NCI-H146 treated with DMSO at 0.1 percent for 48 hours (cell line): ENCODE results near the gene TAP1.
"Not testable (repeated sequence)": the region's sequence is repeated elsewhere in the genome, so short reads cannot be mapped to it uniquely, and the experiment has no call there.

Experiments
- DNase-seq: peaks from one replicate; lab custom pipeline; 2025; ENCODE audit not compliant: unreplicated experiment; lab: John Stamatoyannopoulos, UW

Gene TAP1, protein sequence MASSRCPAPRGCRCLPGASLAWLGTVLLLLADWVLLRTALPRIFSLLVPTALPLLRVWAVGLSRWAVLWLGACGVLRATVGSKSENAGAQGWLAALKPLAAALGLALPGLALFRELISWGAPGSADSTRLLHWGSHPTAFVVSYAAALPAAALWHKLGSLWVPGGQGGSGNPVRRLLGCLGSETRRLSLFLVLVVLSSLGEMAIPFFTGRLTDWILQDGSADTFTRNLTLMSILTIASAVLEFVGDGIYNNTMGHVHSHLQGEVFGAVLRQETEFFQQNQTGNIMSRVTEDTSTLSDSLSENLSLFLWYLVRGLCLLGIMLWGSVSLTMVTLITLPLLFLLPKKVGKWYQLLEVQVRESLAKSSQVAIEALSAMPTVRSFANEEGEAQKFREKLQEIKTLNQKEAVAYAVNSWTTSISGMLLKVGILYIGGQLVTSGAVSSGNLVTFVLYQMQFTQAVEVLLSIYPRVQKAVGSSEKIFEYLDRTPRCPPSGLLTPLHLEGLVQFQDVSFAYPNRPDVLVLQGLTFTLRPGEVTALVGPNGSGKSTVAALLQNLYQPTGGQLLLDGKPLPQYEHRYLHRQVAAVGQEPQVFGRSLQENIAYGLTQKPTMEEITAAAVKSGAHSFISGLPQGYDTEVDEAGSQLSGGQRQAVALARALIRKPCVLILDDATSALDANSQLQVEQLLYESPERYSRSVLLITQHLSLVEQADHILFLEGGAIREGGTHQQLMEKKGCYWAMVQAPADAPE

GRCh38 chr6:32853541-32854375 lies at the start of gene TAP1, which contains the start of gene PSMB9:
TAP1 (minus strand) TSS chr6:32853704; CDS start chr6:32853636, 68 bp downstream.
PSMB9 (plus strand) TSS chr6:32854192; CDS start chr6:32854230, 38 bp downstream.
- DNase-seq = peak; percentile 46

- DNase-seq = no peak
Observed at GRCh38 chr6:32895006-32895345, 41.5 kb upstream of the TAP1 start.

DNA sequence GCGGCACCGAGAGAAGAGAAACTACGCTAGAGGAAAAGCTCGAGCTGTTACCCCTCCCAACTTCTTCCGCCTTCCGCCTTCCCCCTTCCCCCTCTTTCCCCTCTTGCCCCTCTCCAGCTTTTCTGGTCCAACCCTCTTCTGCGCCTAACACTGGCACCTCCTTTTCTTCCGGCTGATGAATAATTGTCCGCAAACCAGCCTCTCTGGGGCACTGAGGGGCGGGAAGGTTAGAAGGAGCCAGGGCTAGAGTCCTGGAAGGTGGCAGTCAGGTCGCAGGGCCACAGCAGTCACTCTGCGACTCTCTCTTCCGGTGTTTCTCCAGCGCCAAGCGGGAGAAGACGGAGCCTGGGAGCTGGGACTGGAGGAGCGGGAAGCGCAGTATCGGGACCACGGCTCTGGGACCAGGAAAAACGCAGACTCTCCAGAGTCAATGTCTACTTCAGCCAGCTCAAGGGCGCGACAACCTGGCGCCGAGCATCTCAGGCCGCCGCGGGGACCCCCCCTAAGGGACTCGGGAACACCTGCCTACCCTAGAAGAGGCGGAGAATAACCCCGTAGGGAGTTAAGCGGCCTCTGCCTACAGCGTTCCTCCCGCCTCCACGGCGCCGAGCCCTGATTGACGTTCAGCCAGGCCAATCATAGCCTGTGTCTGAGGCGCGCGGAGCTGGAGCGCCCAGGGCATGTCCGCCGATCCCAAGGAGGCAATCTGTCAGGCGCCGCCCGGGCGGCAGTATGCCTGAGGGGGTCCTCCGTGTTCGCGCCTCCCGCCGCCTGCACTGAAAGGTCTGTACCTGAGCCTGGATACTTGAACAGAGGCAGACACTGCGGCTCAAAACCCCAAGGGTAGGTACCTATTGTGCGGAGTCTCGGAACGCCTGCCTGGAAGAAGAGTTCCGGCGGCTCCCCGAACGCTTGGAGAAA lies 40.8 kb upstream of the TAP1 start:
- peak; percentile 82 for DNase-seq

DNA sequence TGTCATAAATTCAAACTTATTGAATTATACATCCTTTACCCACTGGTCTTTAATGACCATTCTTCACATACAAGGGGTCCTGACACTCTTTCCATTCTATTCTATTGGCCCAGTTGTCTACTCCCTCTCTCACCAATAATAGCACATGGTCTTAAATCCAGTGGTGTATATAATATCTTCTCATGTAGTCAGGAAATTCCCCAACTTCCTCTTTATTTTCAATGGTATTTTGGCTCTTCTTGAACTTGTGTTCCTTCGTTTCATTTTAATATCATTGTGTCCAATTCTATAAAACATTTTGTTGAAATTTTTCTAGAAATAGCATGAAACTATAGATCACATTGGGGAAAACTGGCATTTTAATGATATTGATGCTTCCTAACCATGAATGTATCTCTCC lies 37.3 kb upstream of the TAP1 start:
- no peak for DNase-seq

- DNase-seq = no peak
Observed at GRCh38 chr6:32889533-32889932, 36.0 kb upstream of the TAP1 start.

- no peak for DNase-seq
Observed at GRCh38 chr6:32888576-32888975, 35.1 kb upstream of the TAP1 start.

DNA sequence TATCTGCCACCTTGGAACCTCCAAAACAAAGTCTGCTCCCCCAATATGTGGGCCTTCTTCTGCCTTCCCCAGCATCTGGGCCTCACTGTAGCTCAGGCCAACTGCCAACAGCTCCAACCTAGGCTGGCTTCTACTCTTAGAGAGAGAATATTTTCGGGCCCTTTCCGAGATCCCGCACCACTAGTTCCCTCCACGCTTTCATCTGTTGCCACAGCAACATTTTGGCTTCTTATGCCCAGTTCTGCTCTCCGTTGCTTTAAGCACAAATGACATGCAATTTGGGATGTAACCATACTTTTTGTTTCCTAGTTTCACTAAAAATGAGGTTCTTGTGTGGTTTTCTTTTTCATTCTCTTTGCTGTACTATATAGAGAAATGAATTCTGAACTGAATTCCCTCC lies 34.1 kb upstream of the TAP1 start:
- no peak for DNase-seq

- DNase-seq = no peak
Observed at GRCh38 chr6:32886681-32887383, 33.3 kb upstream of the TAP1 start.

DNA sequence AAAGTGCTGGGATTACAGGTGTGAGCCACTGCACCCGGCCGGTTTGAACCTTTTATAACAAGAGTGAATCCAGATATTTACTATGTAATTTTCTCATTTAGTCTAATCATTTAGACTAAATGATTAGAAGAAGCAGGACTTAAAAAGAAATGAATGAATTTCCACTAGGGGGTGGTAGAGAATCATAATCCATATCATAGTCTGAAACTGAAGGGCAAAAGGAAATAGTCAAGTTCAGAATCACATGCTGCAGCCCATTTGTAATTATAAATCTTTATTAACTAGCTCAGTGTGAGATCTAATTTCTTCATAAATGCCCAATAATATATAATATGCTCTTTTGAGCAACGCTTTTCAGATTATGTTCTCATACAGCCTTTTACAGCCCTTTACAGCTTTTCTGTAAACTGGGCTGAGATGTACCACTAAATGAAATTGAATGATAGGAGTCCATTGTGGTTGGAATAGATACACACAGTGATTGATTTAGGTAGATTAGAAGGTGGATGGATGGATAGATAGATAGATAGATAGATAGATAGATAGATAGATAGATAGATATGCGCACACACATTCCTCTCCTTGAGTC lies 32.3 kb upstream of the TAP1 start:
- peak; percentile 53 for DNase-seq

- no peak for DNase-seq
Observed at GRCh38 chr6:32883789-32884188, 30.3 kb upstream of the TAP1 start.

GRCh38 chr6:32882879-32883250 lies 29.4 kb upstream of the TAP1 start:
- no peak for DNase-seq

DNA sequence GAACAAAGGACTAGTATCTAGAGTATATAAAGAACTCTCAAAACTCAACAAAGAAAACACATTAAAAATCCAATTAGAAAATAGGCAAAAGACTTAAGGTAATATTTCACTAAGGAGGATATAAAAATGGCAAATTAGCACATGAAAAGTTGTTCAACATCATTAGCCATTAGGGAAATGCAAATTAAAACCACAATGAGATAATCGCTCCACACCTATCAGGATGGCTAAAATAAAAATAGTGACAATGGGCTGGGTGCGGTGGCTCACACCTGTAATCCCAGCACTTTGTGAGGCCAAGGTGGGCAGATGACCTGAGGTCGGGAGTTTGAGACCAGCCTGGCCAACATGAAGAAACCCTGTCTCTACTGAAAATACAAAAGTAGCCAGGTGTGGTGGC lies 27.5 kb upstream of the TAP1 start:
- not testable (repeated sequence) for DNase-seq

DNA sequence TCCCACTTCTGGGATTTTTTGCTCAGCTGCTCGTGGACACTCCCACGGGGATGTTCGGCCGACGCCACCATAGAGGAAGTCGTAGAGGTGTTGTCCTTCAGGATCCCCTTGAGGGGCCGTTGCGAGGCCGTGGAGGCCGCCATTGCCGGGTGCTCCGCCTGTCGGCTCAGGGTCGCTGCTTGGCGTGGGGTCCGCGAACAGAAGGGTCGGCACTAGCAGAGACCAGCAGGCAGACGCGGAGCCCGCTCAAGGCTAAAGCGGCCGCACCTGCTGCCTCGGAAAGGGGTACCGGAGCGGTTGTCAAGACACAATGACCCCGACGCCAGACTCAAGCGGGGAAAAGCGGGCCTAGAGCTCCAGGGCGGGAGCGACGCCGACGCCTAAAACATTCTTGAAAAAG lies 26.2 kb upstream of the TAP1 start:
- DNase-seq = no peak

DNA sequence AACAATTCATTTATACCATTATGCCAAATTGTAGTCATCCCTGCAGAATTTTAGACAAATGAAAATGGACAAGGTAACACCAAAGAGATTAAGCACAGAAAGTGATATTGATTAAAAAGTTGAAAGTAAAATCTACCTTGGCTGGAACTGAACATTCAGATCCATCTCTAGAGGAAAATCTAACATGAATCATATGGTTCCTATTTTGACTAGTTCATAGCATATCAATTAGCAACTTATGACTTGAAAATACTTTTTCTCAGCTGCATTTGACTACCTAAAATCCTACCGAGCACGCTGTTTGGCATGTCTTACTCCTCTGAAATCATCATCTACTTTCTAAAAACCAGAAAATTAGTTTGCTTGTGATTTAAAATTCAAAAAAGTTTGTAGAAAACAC lies 23.1 kb upstream of the TAP1 start:
- no peak for DNase-seq

DNA sequence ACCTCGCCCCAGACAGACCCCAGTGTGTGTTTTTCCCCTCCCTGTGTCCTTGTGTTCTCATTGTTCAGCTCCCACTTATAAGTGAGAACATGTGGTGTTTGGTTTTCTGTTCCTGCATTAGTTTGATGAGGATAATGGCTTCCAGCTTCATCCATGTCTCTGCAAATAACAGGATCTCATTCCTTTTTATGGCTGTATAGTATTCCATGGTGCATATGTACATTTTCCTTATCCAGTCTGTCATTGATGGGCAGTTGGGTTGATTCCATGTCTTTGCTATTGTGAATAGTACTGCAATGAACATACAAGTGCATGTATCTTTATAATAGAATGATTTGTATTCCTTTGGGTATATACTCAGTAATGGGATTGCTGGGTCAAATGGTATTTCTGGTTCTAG lies 20.4 kb upstream of the TAP1 start:
- DNase-seq = not testable (repeated sequence)

GRCh38 chr6:32868257-32868788 lies 14.8 kb upstream of the TAP1 start:
- DNase-seq = peak; percentile 19

DNA sequence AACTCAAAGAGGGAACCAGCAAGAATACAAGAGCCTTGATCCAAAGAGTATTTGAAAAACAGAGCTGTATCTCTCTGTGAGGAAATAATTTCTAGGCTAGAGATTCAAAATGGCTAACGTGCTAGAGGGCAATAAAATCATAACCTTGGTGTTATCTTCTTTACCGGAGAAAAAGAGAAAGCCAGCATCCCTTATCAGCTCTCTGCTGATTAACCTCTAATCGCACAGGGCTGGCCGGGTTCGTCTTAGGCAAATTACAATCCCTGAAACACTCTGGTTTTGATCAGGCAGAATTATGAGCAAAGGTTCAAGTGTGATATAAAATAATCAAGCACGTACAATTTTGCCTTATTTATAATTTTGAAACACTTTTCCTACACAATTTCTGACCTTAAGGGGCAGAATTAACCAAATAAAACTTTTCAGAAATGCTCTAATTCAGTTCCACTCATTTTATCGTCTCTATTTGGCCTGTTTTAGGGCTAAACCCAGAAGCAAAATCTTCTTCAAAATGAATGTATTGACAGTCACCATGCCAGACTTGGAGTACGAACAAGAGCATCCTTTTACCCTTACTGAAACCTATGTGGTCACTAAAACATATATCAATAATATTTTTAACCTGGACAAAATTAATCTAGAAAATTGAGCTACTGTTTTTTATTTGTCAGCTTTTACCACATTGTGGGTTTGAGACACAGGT lies 14.2 kb upstream of the TAP1 start:
- no peak for DNase-seq

DNA sequence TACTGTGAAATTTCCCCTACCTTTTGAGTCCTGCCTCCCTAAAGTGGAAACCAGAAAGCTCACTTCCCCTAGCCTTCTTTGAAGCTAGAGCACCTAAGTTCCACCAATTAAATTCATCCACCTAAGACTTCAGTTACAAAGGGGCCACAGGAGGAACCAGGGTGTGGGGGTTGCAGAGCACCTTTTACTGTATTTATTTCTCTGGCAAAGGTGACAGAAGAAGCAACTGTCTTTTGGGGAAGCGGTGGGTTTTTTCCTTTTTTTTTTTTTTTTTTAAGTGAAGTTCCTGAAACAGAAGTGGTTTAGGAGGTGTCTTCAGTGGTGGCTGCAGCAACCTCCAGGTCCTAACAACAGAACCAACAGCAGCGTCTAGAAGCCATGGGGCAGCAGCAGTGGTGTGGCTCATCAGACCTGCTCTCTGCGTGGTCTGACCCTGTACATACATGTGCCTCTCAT lies 13.5 kb upstream of the TAP1 start:
- DNase-seq = no peak
